ENCODE measurements around the gene MELK.

DNA sequence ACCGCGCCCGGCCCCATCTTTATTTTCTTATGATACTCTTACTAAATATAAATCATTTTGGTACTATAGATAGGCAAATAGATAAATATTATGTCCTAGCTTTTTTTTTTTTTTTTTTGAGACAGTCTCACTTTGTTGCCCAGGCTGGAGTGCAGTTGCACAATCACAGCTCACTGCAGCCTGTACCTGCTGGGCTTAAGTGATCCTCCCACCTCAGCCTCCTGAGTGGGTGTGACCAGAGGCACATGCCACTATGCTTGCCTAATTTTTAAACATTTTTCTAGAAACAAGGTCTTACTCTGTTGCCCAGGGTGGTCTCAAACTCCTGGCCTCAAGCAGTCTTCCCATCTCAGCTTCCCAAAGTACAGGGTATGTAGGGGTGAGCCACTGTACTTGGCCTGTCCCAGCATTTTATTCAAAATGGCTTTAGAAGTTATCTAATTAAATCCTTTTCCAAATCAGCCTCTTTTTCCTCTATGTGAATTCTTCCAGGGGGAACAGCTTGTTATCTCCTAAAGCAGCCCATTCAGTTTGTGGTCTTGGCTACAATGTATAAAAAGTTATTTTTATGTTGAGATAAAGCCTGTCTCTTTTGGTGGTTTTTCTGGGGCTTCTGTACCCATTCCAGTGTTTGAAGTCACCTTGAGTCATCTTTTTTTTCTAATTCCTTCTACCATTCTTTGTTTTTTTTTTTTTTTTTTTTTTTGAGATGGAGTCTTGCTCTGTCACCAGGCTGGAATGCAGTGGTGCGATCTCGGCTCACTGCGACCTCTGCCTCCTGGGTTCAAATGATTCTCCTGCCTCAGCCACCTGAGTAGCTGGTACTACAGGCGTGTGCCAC lies 12.1 kb downstream of the MELK start:
- TF ChIP-seq, protein P1, sequence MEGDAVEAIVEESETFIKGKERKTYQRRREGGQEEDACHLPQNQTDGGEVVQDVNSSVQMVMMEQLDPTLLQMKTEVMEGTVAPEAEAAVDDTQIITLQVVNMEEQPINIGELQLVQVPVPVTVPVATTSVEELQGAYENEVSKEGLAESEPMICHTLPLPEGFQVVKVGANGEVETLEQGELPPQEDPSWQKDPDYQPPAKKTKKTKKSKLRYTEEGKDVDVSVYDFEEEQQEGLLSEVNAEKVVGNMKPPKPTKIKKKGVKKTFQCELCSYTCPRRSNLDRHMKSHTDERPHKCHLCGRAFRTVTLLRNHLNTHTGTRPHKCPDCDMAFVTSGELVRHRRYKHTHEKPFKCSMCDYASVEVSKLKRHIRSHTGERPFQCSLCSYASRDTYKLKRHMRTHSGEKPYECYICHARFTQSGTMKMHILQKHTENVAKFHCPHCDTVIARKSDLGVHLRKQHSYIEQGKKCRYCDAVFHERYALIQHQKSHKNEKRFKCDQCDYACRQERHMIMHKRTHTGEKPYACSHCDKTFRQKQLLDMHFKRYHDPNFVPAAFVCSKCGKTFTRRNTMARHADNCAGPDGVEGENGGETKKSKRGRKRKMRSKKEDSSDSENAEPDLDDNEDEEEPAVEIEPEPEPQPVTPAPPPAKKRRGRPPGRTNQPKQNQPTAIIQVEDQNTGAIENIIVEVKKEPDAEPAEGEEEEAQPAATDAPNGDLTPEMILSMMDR (IDR thresholded peaks at IDR 0.05): no peak
- no peak for TF ChIP-seq POLR2A (IDR thresholded peaks at IDR 0.05)
